GM12878 (cell line): ENCODE results near the gene PTPRC. TPM values are rescaled to one million over a fixed set of nuclear protein-coding genes. Genes with fewer than 3 reads are reported as not detected.
A peak's percentile ranks its signal among the peaks of the same experiment; 100 is the strongest.

Experiments used
- BRCA1 ChIP-seq: IDR thresholded peaks from 2 replicates; pipeline ENCODE4 v1.6.1; 2011; ENCODE audit warnings: low read depth, low read length, improper control_type of control experiment
- CTCF ChIP-seq, 3 experiments: IDR thresholded peaks in 2 of 3; conservative IDR thresholded peaks in 1 of 3; 2 replicates each; pipeline ENCODE4 v1.5.1; 2011; ENCODE audit warnings: low read depth in 3 of 3, low read length in 3 of 3, mild to moderate bottlenecking in 3 of 3, control low read depth in 2 of 3, moderate library complexity in 2 of 3, inconsistent platforms in 1 of 3, mixed read lengths in 1 of 3; ENCODE audit not compliant: control insufficient read depth in 2 of 3, insufficient read depth in 1 of 3; ENCODE audit errors: extremely low read depth in 1 of 3
- CUX1 ChIP-seq: IDR thresholded peaks from 2 replicates; pipeline ENCODE4 v1.6.1; 2012; ENCODE audit warnings: improper control_type of control experiment, low read depth, low read length; ENCODE audit not compliant: insufficient replicate concordance
- EP300 ChIP-seq, 2 experiments: fragments of 150-350 bp in 1 of 2; IDR thresholded peaks; 2 replicates each; pipeline ENCODE4 v1.6.1; 2011 to 2012; ENCODE audit warnings: low read depth in 2 of 2, low read length in 2 of 2, borderline replicate concordance in 1 of 2, improper control_type of control experiment in 1 of 2, inconsistent platforms in 1 of 2; ENCODE audit not compliant: control insufficient read depth in 1 of 2
- HDAC6 ChIP-seq: fragments of 200-600 bp; sonication (generic); IDR thresholded peaks from one replicate; pipeline ENCODE4 v1.8.0; 2017; ENCODE audit warnings: antibody characterized with exemption; ENCODE audit not compliant: unreplicated experiment
- IKZF2 ChIP-seq, 2 experiments: fragments of 450-650 bp; IDR thresholded peaks; 2 replicates each; pipeline ENCODE4 v1.6.1; 2017; ENCODE audit warnings: mild to moderate bottlenecking in 2 of 2, moderate library complexity in 2 of 2
- JUNB ChIP-seq: IDR thresholded peaks from 2 replicates; pipeline ENCODE4 v1.6.1; 2016; ENCODE audit warnings: antibody characterized with exemption, mild to moderate bottlenecking
- JUND ChIP-seq: IDR thresholded peaks from 2 replicates; pipeline ENCODE4 v1.6.1; 2012; ENCODE audit warnings: low read depth, mild to moderate bottlenecking, low read length, improper control_type of control experiment, moderate library complexity
- MTA2 ChIP-seq: fragments of 450-650 bp; IDR thresholded peaks from 2 replicates; pipeline ENCODE4 v1.6.1; 2016; ENCODE audit warnings: low read depth, mild to moderate bottlenecking, moderate library complexity
- ZBTB11 ChIP-seq: fragments of 450-650 bp; formaldehyde crosslinking; IDR thresholded peaks from 2 replicates; pipeline ENCODE4 v1.5.0; 2022; ENCODE audit warnings: mild to moderate bottlenecking, missing genetic modification characterization
- ZNF384 ChIP-seq: IDR thresholded peaks from 2 replicates; pipeline ENCODE4 v1.6.1; 2012; ENCODE audit warnings: low read depth, mild to moderate bottlenecking, low read length, improper control_type of control experiment, borderline replicate concordance
- ZNF592 ChIP-seq: fragments of 450-650 bp; IDR thresholded peaks from 2 replicates; pipeline ENCODE4 v1.6.1; 2017; ENCODE audit warnings: mild to moderate bottlenecking, moderate library complexity
- polyA plus RNA-seq, 11 experiments: library from polyadenylated mRNA; depleted of rRNA in 4 of 11; unstranded in 6 of 11; stranded (reverse) in 5 of 11; fragments of >200 nt; fragmentation: Nextera tagmentation in 4 of 11; fragmentation: Illumina TruSeq in 1 of 11; extraction: Ambion mirVana in 4 of 11; extraction: Trizol in 1 of 11; gene quantifications; 1 replicate in 1 of 11; 2 replicates in 10 of 11; pipeline versions ENCODE4 v1.2.1 to v1.2.3, GENCODE V29; 2011 to 2016; ENCODE audit warnings: inconsistent platforms in 2 of 11, missing spikeins in 2 of 11, low read depth in 1 of 11
- total RNA-seq, 4 experiments: library from RNA; depleted of rRNA in 3 of 4; stranded (reverse); fragments of >200 nt in 3 of 4; fragmentation: Illumina TruSeq in 1 of 4; extraction: Trizol in 1 of 4; gene quantifications; 2 replicates each; pipeline versions ENCODE4 v1.2.1 to v1.2.3, GENCODE V29; 2013 to 2021

The PTPRC gene
- total and polyA plus RNA-seq, 10 of the 15 experiments (the other 5 are each of a cell fraction or from before 2014, with no cell fraction given): 72.9 to 221 (median 118) TPM

- TF ChIP-seq CUX1 (peak; percentile 72), JUNB (peak; percentile 47), EP300 (IDR thresholded peaks at IDR 0.05; ENCODE audit: borderline replicate concordance in 1 of 2, control insufficient read depth in 1 of 2, low read depth in 2 of 2, low read length in 2 of 2) (peak; percentile 18 to 25; a peak in 1 of 4 replicates), HDAC6 (no peak), IKZF2 (IDR thresholded peaks at IDR 0.05) (peak; percentile 33 to 48; a peak in 1 of 4 replicates), MTA2 (0 out of 2 replicates have a peak, but pooled peaks have one; percentile 26), CTCF (IDR thresholded peaks at IDR 0.05 in 2 of 3, conservative IDR thresholded peaks at IDR 0.05 in 1 of 3; ENCODE audit: control insufficient read depth in 2 of 3, extremely low read depth in 1 of 3, insufficient read depth in 1 of 3, low read depth in 3 of 3, low read length in 3 of 3) (peak in 1 of 3 experiments; percentile 28; a peak in 1 of 6 replicates), ZNF592 (no peak), BRCA1 (no peak), ZBTB11 (CRISPR knock-in tag) (no peak), JUND (0 out of 2 replicates have a peak, but pooled peaks have one; percentile 5), ZNF384 (peak; percentile 89)
These were observed 160.1 kb downstream of the PTPRC start (continued) for GRCh38 chr1:198798923-198799386.
